Measurements from ENCODE around the gene TGOLN2.

DNA sequence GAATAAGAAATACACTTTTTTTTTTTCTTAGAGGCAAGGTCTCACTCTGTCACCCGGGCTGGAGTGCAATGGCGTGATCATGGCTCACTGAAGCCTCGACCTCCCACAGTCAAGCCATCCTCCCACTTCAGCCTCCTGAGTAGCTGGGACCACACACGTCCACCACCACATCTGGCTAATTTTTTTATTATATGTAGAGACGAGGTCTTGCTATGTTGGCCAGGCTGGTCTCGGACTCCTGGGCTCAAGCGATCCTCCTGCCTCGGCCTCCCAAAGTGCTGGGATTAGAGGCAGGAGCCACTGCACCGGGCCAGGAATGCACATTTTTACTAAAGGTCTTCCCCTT lies 2.4 kb downstream of the TGOLN2 start:
- TF ChIP-seq POLR2A (IDR thresholded peaks at IDR 0.05) = no peak
- TF ChIP-seq, protein P1, sequence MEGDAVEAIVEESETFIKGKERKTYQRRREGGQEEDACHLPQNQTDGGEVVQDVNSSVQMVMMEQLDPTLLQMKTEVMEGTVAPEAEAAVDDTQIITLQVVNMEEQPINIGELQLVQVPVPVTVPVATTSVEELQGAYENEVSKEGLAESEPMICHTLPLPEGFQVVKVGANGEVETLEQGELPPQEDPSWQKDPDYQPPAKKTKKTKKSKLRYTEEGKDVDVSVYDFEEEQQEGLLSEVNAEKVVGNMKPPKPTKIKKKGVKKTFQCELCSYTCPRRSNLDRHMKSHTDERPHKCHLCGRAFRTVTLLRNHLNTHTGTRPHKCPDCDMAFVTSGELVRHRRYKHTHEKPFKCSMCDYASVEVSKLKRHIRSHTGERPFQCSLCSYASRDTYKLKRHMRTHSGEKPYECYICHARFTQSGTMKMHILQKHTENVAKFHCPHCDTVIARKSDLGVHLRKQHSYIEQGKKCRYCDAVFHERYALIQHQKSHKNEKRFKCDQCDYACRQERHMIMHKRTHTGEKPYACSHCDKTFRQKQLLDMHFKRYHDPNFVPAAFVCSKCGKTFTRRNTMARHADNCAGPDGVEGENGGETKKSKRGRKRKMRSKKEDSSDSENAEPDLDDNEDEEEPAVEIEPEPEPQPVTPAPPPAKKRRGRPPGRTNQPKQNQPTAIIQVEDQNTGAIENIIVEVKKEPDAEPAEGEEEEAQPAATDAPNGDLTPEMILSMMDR (IDR thresholded peaks at IDR 0.05) = no peak

Data from body of pancreas (tissue), 4 donors.